PFSK-1 (cell line): ENCODE results near the gene C19orf38.

Source experiments
- POLR2AphosphoS5 ChIP-seq: IDR thresholded peaks from 2 replicates; pipeline ENCODE4 v1.6.1; 2012; ENCODE audit warnings: low read depth, mild to moderate bottlenecking, control low read depth, low read length, moderate library complexity
- REST ChIP-seq, 2 experiments: IDR thresholded peaks; 2 replicates each; pipeline versions ENCODE4 v1.6.1 to v1.8.0; 2011 to 2012; ENCODE audit warnings: low read depth in 2 of 2, low read length in 2 of 2, control low read depth in 1 of 2, inconsistent platforms in 1 of 2, mild to moderate bottlenecking in 1 of 2, moderate library complexity in 1 of 2; ENCODE audit not compliant: insufficient read depth in 1 of 2
- TAF1 ChIP-seq: IDR thresholded peaks from 2 replicates; pipeline ENCODE4 v1.6.1; 2012; ENCODE audit warnings: low read length, control low read depth, borderline replicate concordance; ENCODE audit not compliant: insufficient read depth

GRCh38 chr19:10818301-10819123 lies 29.7 kb upstream of the C19orf38 start:
- TF ChIP-seq POLR2AphosphoS5, result no peak
- no peak for TF ChIP-seq TAF1
- no peak for TF ChIP-seq REST (IDR thresholded peaks at IDR 0.05; ENCODE audit: insufficient read depth in 1 of 2, low read depth in 2 of 2, low read length in 2 of 2)
